GM20000 (cell line): ENCODE data around the gene PRLH.

Experiments used
- DNase-seq: peaks from one replicate; pipeline ENCODE4 v3.0.0; 2012; ENCODE audit warnings: low spot score
- TF ChIP-seq, protein P1 (sequence below): IDR thresholded peaks from 2 replicates; pipeline ENCODE4 v1.5.1; 2012; ENCODE audit warnings: mild to moderate bottlenecking, control low read depth; ENCODE audit errors: extremely low read depth, missing control alignments

The PRLH gene

DNA sequence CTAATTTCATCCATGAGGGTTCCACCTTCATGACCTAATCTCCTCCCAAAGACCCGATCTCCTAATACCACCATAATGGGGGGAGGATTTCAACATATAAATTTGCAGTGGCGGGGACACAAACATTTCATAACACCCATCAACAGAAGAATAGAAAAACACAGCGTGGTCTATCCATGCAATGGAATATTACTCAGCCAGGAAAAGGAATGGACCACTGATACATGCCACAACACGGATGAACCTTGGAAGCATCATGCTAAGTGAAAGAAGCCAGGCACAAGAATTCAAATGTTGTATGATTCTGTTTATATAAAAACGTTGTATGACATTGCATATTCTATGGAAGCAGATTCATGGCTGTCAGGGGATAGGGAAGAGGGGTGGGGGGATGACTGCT is 2.7 kb downstream of the PRLH start:
- TF ChIP-seq, protein P1, sequence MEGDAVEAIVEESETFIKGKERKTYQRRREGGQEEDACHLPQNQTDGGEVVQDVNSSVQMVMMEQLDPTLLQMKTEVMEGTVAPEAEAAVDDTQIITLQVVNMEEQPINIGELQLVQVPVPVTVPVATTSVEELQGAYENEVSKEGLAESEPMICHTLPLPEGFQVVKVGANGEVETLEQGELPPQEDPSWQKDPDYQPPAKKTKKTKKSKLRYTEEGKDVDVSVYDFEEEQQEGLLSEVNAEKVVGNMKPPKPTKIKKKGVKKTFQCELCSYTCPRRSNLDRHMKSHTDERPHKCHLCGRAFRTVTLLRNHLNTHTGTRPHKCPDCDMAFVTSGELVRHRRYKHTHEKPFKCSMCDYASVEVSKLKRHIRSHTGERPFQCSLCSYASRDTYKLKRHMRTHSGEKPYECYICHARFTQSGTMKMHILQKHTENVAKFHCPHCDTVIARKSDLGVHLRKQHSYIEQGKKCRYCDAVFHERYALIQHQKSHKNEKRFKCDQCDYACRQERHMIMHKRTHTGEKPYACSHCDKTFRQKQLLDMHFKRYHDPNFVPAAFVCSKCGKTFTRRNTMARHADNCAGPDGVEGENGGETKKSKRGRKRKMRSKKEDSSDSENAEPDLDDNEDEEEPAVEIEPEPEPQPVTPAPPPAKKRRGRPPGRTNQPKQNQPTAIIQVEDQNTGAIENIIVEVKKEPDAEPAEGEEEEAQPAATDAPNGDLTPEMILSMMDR = no peak
- DNase-seq = no peak

DNA sequence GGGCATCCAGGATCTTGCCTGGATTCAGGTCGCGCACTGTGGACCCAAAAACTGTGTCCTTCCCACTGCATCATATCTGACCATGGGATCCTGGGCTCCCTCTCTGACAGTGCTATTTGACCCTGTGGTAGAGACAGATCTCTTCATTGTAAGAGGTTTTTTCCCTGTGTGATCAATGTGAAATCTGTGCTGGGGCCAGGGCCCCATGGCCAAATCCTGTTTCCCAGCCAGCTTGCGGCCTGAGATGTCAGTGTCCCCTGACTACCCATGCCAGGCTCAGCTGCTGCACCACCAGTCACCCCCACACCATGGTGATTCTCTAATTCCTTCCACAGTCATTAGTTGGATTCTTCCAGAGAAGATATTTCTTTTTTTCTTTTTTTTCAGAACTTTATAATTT is 3.5 kb downstream of the PRLH start:
- no peak for DNase-seq
- TF ChIP-seq, protein P1 = no peak

DNA sequence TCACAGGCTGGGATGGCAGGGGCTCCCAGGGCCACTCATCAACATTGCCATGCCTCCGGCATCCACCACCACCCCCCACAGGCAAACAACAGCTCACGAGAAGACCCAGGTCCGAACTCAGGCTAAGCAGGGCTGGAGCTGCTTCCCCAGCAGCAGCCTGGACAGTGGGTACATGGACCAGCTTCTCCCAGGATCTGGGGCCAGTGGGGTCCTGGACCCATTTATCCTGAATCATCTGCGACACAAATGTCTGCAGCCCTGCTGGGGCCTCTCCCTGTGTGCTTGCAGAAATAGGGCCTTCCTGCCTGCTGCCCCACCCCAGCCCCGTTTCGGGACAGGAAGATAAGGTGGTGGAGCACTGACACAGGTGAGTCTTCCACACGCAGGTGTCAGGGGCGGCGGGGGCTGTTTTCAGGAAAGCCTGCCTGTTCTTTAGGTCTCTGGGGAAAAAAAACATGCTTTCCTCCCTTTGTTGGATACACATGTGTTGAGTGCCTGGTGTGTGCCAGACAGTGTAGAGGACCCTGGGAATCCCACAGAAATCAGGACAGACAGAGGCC is 4.5 kb downstream of the PRLH start:
- no peak for DNase-seq
- TF ChIP-seq, protein P1 = no peak

DNA sequence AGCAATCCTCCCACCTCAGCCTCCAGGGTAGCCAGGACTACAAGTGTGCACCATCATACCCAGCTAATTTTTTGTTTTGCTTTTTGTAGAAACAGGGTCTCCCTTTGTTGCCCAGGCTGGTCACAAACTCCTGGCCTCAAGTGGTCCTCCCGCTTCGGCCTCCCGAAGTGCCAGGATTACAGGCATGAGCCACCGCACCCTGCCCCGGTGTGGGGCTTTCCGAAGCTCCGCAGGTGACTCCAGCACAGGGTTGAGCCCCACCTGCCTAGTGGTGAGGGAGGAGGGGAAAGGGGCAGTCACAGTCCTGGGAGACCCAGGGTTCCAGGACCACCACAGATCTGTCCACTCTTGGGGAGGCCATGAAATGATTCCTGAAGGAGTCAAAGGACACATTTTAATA is 5.2 kb downstream of the PRLH start:
- no peak for DNase-seq
- TF ChIP-seq, protein P1 = no peak

DNA sequence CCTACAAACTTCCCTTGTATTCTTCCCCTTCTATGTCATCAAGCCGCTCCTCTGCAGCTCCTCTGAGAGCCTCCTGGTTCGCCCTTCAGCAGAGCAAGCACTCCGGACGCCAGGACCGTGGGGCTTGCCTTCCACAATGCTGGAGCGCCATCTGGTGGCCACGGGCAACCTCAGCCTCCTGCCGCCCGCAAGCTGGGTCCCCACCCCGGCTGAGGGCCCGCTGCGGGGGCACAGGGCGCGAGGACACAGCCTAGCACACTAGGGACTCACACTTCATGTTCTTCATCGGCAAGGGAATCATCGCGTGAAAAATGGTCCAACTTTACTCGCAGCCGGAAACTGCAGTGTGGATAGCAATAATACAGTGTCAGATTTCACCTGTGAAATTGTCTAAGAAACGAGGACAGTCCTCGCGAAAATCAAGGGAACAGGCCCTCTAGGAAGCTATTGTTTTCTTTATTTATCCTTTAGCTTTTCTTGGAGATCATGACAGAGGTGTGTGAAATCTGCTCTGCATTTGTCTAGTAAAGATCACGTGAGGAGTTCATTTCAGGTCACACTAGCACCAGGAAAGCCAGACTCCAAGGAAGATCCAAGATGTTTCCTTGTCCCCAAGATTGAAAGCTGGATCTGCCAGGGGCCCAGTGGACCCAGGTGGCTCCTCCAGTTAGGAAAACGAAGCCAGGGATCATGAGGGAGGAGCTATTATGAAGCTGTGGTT is 5.8 kb downstream of the PRLH start:
- peak; percentile 94 for DNase-seq
- TF ChIP-seq, protein P1 = peak; percentile 84

DNA sequence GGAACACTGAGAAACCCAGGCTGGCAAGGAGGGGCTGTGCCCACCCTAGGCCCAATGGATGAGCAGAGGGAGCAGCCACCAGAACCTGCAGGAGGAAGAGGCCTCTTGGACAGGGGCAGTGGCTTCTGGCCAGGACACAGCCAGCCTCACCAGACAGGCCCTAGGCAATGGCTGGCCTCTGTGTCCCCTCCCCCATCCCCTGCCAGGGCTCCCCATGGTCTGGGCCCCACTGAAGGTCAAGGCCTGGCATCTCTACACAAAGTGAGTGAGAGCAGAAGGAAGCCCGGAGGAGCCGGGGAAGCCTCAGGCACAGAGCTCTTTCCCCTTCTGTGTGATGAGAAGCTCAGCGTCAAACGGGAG is 6.3 kb downstream of the PRLH start:
- TF ChIP-seq, protein P1 = no peak
- DNase-seq = no peak

DNA sequence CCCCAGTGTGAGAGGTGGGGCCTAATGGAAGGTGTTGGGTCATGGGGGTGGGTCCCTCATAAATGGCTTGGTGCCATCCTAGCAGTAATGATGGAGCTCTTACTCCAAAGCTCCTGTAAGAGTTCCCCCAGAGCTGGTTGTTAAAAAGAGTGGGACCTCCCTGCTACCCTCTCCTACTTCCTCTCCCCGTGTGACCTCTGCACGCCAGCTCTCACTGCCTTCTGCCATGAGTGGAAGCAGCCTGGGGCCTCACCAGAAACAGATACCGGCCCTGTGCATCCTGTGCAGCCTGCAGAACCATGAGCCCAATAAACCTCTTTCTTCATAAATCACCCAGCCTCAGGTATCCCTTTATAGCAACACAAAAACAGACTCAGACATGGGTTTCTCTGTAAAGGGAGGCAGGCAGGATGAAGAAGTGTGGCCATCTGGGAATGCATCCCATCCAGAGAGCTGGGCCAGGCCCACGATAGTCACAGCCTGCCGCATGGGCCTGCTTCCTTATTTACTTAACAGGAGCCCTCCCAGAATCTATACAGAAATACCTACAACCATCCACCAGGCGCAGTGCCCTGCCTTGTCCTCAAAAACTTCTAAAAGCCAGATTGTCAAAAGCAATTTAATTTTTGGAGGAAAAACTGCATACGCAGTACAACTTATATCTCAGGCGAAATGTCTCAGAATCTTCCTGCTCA is 7.5 kb downstream of the PRLH start:
- DNase-seq = no peak
- TF ChIP-seq, protein P1 = no peak
